Measurements from ENCODE around the gene MYO1H.

Gene MYO1H

DNA sequence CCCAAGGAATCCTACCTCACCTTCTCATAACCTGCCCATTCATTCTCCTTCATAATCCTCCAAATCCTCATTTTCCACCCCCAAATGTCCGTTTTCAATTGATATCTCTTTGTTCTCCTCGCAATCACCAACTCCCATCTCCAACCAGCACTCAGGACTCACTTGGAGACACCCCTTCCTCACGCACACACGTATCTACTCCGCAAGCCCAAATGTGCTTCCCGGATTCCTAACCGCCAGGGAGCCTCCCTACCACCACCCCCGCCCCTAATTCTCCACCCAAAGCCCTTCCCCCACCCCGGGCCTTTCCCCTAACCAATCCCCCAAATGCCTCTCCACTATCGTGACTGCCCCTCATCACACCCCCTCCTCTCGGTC is 129.1 kb downstream of the MYO1H start:
- DNase-seq: no peak

- DNase-seq: peak; percentile 69
Observed at GRCh38 chr12:109477185-109477962, 129.7 kb downstream of the MYO1H start, which contains the start of the genes KCTD10 and UBE3B. Gene KCTD10 (minus strand): TSS chr12:109477300. CDS start chr12:109477262, 38 bp downstream. Gene UBE3B (plus strand): TSS chr12:109477634. CDS start chr12:109483552, 5,918 bp downstream.

- no peak for DNase-seq
Observed at GRCh38 chr12:109477963-109478315, 130.2 kb downstream of the MYO1H start.

GRCh38 chr12:109479761-109480160 is 132.1 kb downstream of the MYO1H start:
- no peak for DNase-seq

GRCh38 chr12:109480356-109480755 is 132.7 kb downstream of the MYO1H start:
- no peak for DNase-seq

- DNase-seq: no peak
Observed at GRCh38 chr12:109481863-109482262, 134.2 kb downstream of the MYO1H start.

DNA sequence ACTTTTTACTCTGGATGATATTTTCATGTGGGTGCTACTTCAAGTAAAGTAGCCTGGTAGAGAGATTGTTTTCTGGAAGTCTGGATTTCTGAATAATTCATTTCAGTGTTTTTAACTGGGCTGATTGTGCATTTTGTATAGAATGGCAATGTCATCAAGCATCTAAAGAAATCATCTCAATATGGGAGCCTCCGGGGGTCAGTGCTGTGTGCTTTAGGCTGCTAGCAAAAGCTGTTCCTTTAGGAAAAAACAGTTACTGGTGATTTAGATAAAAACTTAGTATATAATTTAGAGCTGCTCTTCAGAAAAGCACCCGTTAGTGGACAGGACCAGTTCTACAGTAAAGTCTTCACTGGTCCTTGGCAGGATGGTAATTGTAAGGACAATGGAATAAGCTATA is 134.8 kb downstream of the MYO1H start:
- no peak for DNase-seq

GRCh38 chr12:109482894-109483293 is 135.2 kb downstream of the MYO1H start:
- DNase-seq: peak; percentile 34

DNA sequence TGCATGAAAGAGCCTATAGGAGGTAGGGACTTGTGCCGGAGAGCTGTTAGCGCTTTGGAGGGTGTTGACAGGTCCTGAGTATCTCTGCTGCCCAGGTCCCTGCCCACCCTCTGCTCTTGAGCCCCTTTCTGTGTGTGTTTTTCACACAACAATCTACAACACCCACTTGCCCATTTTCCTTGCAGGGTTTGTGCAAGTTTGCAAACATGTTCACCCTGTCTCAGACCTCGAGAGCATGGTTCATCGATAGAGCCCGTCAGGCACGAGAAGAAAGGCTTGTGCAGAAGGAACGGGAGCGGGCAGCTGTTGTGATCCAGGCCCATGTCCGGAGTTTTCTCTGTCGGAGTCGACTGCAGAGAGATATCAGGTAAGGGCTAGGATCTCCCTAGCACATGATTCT is 135.6 kb downstream of the MYO1H start:
- DNase-seq: no peak

DNA sequence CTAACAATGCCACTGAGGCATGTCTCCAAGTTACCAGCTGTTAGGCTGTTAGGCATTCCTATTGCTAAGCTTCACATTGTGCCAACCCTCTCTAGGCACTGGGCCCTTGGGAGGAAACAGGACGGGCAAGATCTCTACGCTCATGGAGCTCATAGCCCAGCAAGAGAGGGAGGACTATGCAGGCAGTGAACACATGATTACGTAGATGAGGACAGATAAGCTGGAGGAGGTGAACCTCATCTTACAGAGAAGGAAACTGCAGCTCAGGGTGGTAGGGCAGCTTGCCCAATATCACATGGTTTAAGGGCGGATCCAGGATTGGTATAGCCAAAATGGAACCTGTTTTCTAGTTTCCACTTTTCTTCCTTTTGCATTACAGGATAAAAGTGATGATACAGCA is 137.5 kb downstream of the MYO1H start:
- no peak for DNase-seq

- DNase-seq: no peak
Observed at GRCh38 chr12:109487181-109488050, 139.7 kb downstream of the MYO1H start.

GRCh38 chr12:109488051-109488665 is 140.5 kb downstream of the MYO1H start:
- no peak for DNase-seq

GRCh38 chr12:109489016-109489954 is 141.6 kb downstream of the MYO1H start:
- DNase-seq: no peak

GRCh38 chr12:109489955-109490565 is 142.4 kb downstream of the MYO1H start:
- no peak for DNase-seq

- DNase-seq: no peak
Observed at GRCh38 chr12:109491671-109492070, 144.0 kb downstream of the MYO1H start.

DNA sequence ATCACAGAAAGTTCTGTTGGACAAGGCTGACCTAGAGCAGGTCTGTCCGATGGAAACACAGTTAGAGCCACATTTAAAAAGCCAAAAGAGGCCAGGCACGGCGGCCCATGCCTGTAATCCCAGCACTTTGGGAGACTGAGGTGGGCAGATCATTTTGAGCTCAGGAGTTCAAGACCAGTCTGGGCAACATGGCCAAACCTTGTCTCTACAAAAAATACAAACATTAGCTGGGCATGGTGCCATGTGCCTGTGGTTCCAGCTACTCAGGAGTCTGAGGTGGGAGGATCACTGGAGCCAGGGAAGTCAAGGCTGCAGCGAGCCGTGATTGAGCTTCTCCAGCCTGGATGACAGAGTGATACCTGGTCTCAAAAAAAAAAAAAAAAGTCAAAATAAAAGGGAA is 144.7 kb downstream of the MYO1H start:
- DNase-seq: no peak

DNA sequence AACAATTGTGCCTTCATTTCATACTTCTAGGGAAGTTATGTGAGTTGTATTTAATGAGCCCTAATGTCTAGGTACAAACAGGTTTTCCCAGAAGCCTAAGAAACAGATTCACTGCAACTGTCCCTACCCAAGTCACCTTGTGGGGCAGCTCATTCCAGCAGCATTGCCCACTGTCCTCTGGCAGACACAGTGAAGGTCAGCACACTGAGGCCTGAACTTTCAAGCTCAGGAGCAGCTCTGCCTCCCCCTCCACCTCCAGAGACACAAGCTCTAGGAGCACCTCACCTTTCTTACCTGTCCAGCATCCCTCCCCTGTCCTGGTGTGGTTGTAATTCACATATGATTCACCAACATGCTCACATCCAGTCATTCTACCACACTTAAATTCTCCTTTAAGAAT is 145.4 kb downstream of the MYO1H start:
- DNase-seq: no peak

DNA sequence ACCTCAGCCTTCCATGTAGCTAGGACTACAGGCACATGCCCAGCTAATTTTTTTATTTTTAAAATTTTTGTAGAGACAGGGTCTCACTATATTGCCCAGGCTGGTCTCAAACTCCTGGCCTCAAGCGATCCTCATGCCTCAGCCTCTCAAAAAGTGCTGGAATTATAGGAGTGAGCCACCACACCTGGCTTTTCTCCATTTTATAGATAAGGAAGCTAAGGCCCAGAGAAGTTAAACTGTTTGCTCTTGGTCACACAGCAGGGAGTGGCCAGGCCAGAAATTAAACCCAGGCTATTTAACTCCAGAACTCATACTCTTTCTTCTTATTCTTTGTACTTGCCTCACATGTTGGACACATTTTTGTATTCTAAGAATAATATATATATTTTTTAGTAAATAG is 146.2 kb downstream of the MYO1H start:
- no peak for DNase-seq

DNA sequence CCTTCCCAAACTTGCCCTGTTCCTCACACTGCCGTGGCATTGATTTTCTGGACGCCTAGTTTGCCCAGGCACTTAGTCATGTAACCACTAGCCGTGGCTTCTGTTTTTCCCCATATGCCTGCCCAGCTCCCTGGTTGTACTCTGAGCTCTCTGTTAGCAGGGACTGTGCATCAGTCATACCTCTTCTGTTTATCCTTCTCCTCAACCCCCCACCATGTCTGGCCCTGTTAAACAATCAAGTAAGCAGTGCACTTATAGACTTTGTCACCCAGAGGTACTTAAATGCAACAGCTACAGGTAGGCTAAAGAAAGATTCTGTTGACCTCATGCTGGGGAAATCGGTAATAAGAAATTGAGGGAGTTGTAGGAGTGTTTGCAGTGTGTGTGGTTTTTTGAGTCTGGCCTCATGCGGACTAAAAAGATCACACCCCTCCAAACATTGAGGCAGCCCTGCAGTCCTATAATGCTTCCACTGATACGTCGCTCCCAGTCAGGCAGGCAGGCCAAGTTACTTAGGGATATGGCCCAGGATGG is 146.7 kb downstream of the MYO1H start:
- no peak for DNase-seq

GRCh38 chr12:109495012-109495411 is 147.3 kb downstream of the MYO1H start:
- DNase-seq: no peak

GRCh38 chr12:109496306-109496705 is 148.6 kb downstream of the MYO1H start:
- DNase-seq: no peak

- no peak for DNase-seq
Observed at GRCh38 chr12:109497675-109498074, 150.0 kb downstream of the MYO1H start.

Data from NCI-H748 treated with DMSO at 0.1 percent for 48 hours (cell line).